ENCODE results near the gene C2.

GRCh38 chr6:31901953-31902643, 25.4 kb upstream of the C2 start, which contains the start of gene ZBTB12:
- no peak for TF ChIP-seq CTCF (conservative IDR thresholded peaks at IDR 0.05)
- TF ChIP-seq EZH2 (IDR thresholded peaks at IDR 0.05; ENCODE audit: low read depth): no peak

Measured in PC-9 (cell line).